OCI-LY3 (cell line): ENCODE measurements around the gene MREG.

Experiments used
- H2AFZ ChIP-seq: fragments of 200-600, 300-600 bp; shearing (Covaris generic); 2 replicates; pipeline ENCODE4 v1.6.0; 2014; ENCODE audit warnings: antibody characterized with exemption, low read depth, low read length
- H3K27ac ChIP-seq: fragments of 200-600, 300-600 bp; sonication (generic); 2 replicates; pipeline ENCODE4 v1.5.1; 2014; ENCODE audit warnings: mild to moderate bottlenecking, low read length, moderate library complexity, mixed read lengths
- H3K27me3 ChIP-seq: fragments of 200-600, 300-600 bp; sonication (generic); 2 replicates; pipeline ENCODE4 v1.6.1; 2014; ENCODE audit warnings: low read depth, low read length, mixed read lengths
- H3K36me3 ChIP-seq: fragments of 200-600, 300-600 bp; sonication (generic); replicated peaks from 2 replicates; pipeline ENCODE3; 2014; ENCODE audit warnings: low read depth, low read length, mixed read lengths
- H3K4me1 ChIP-seq: fragments of 300-600, 200-600 bp; sonication (generic); 2 replicates; pipeline ENCODE4 v1.6.1; 2014; ENCODE audit warnings: low read length, mixed read lengths
- H3K4me2 ChIP-seq: fragments of 200-600, 300-600 bp; sonication (generic); 2 replicates; pipeline ENCODE4 v1.6.1; 2014; ENCODE audit warnings: low read length, mixed read lengths
- H3K4me3 ChIP-seq: fragments of 300-600, 200-600 bp; sonication (generic); 2 replicates; pipeline ENCODE4 v1.5.1; 2014; ENCODE audit warnings: antibody characterized with exemption, mild to moderate bottlenecking, low read length, moderate library complexity
- H3K79me2 ChIP-seq: fragments of 300-600, 200-600 bp; shearing (Covaris generic); 2 replicates; pipeline ENCODE4 v1.6.1; 2014; ENCODE audit warnings: mild to moderate bottlenecking, low read length, mixed read lengths
- H3K9ac ChIP-seq: fragments of 300-600, 200-600 bp; shearing (Covaris generic); 2 replicates; pipeline ENCODE4 v1.6.0; 2014; ENCODE audit warnings: mild to moderate bottlenecking, low read length, moderate library complexity
- H3K9me3 ChIP-seq: fragments of 200-600, 300-600 bp; shearing (Covaris generic); 2 replicates; pipeline ENCODE4 v1.6.1; 2014; ENCODE audit warnings: low read length, mixed read lengths; ENCODE audit not compliant: insufficient read depth
- H4K20me1 ChIP-seq: fragments of 200-600, 300-600 bp; sonication (generic); 2 replicates; pipeline ENCODE4 v1.6.1; 2016; ENCODE audit warnings: low read length, mixed read lengths; ENCODE audit not compliant: insufficient read depth
- CTCF ChIP-seq: fragments of 200-600, 300-600 bp; sonication (generic); IDR thresholded peaks from 2 replicates; pipeline ENCODE4 v1.5.1; 2014; ENCODE audit warnings: antibody characterized with exemption, low read length, low read depth
- EZH2phosphoT487 ChIP-seq: fragments of 200-600 bp; shearing (Covaris generic); IDR thresholded peaks from 2 replicates; pipeline ENCODE4 v1.6.1; 2018; ENCODE audit warnings: antibody characterized with exemption, mixed run types, low read depth

Gene MREG

GRCh38 chr2:215952860-215953637 lies 60.3 kb downstream of the MREG start:
- H3K4me1 ChIP-seq: peaks cover 6% of the 10 kb centered on the region
- H3K27ac ChIP-seq: no peak overlapping the region
- H3K9ac ChIP-seq: no peak overlapping the region
- no peaks in the 10 kb centered on the region for H3K9me3 ChIP-seq
- H3K4me2 ChIP-seq: no peak overlapping the region
- H3K36me3 ChIP-seq: peaks cover 6% of the 10 kb centered on the region
- TF ChIP-seq CTCF: no peak
- no peak for TF ChIP-seq EZH2phosphoT487
- H3K27me3 ChIP-seq: no peaks in the 10 kb centered on the region
- no peak overlapping the region for H3K4me3 ChIP-seq
- H2AFZ ChIP-seq: no peak overlapping the region
- peaks cover 67% of the 10 kb centered on the region for H3K79me2 ChIP-seq
- peaks cover 11% of the 10 kb centered on the region for H4K20me1 ChIP-seq

- Histone ChIP-seq H3K36me3 (peaks cover 7% of the 10 kb centered on the region), H2AFZ (no peak overlapping the region), H4K20me1 (peaks cover 25% of the 10 kb centered on the region), H3K79me2 (peaks cover 61% of the 10 kb centered on the region), H3K27ac (no peak overlapping the region), H3K4me1 (peaks cover 6% of the 10 kb centered on the region), H3K9ac (no peak overlapping the region), H3K4me2 (no peak overlapping the region), H3K4me3 (no peak overlapping the region), H3K9me3 (no peaks in the 10 kb centered on the region), H3K27me3 (no peaks in the 10 kb centered on the region)
- TF ChIP-seq EZH2phosphoT487: no peak
- TF ChIP-seq CTCF: no peak
Observed at GRCh38 chr2:215951558-215951957, 61.8 kb downstream of the MREG start.

GRCh38 chr2:215949991-215950404 lies 63.4 kb downstream of the MREG start:
- H3K36me3 ChIP-seq: peaks cover 15% of the 10 kb centered on the region
- H3K27me3 ChIP-seq: no peaks in the 10 kb centered on the region
- H3K4me2 ChIP-seq: no peak overlapping the region
- peaks cover 6% of the 10 kb centered on the region for H3K4me1 ChIP-seq
- H4K20me1 ChIP-seq: peaks cover 27% of the 10 kb centered on the region
- no peaks in the 10 kb centered on the region for H3K9me3 ChIP-seq
- peaks cover 52% of the 10 kb centered on the region for H3K79me2 ChIP-seq
- no peak overlapping the region for H3K4me3 ChIP-seq
- H3K27ac ChIP-seq: no peak overlapping the region
- no peak overlapping the region for H2AFZ ChIP-seq
- no peak overlapping the region for H3K9ac ChIP-seq
- TF ChIP-seq EZH2phosphoT487 (no peak), CTCF (peak; percentile 56)

- Histone ChIP-seq H3K36me3 (peaks cover 21% of the 10 kb centered on the region), H3K79me2 (peaks cover 40% of the 10 kb centered on the region), H3K9ac (no peak overlapping the region), H3K9me3 (no peaks in the 10 kb centered on the region), H3K27me3 (no peaks in the 10 kb centered on the region), H3K4me3 (no peak overlapping the region), H3K27ac (no peak overlapping the region), H3K4me1 (peaks cover 6% of the 10 kb centered on the region), H4K20me1 (peaks cover 20% of the 10 kb centered on the region), H2AFZ (no peak overlapping the region), H3K4me2 (no peak overlapping the region)
- TF ChIP-seq CTCF: no peak
Observed at GRCh38 chr2:215948051-215948450, 65.3 kb downstream of the MREG start.
